Panc1 (cell line): ENCODE results near the gene CXCL16. TPM values are rescaled to one million over a fixed set of nuclear protein-coding genes. Genes with fewer than 3 reads are reported as not detected.

Source experiments
- ATAC-seq: fragments of 200-7000 bp; cut with Tn5 transposase; 2 replicates; pipeline ENCODE4 v1.9.1; 2020; ENCODE audit warnings: mild to moderate bottlenecking, moderate library complexity
- BruUV-seq: library from RNA; stranded (reverse); fragments of 400-500 nt; replicated peaks from 2 replicates; lab custom pipeline; 2021; lab: Mats Ljungman, UMichigan
- CTCF ChIA-PET: fragments of 300-600 bp; sonication (Branson Sonifier 250); formaldehyde crosslinking; loops from one replicate; lab custom pipeline; 2022; ENCODE audit warnings: antibody characterized with exemption; lab: Charles Lee
- POLR2A ChIA-PET: fragments of 300-600 bp; sonication (Branson Sonifier 250); formaldehyde crosslinking; loops from one replicate; lab custom pipeline; 2022; ENCODE audit warnings: antibody characterized with exemption; lab: Charles Lee
- DNase-seq: peaks from one replicate; pipeline ENCODE4 v3.0.0-alpha.2; 2010; ENCODE audit warnings: low read depth, low spot score
- H3K27ac ChIP-seq: 2 replicates; pipeline ENCODE4 v1.5.1; 2011; ENCODE audit warnings: mild to moderate bottlenecking, low read length, inconsistent platforms
- H3K27me3 ChIP-seq: fragments of 200-500 bp; sonication (Bioruptor generic); 2 replicates; pipeline ENCODE4 v1.6.0; 2014; ENCODE audit warnings: low read length, inconsistent platforms; ENCODE audit not compliant: control insufficient read depth, insufficient read depth
- H3K36me3 ChIP-seq: fragments of 200-500 bp; sonication (Bioruptor generic); 2 replicates; pipeline ENCODE4 v1.5.1; 2014; ENCODE audit warnings: inconsistent platforms, mild to moderate bottlenecking, low read length, moderate library complexity; ENCODE audit not compliant: control insufficient read depth, insufficient read depth
- H3K4me1 ChIP-seq: 2 replicates; pipeline ENCODE4 v1.5.1; 2011; ENCODE audit warnings: inconsistent platforms, mild to moderate bottlenecking, low read length, moderate library complexity; ENCODE audit not compliant: control insufficient read depth, insufficient read depth
- H3K4me3 ChIP-seq, 2 experiments: 2 replicates each; pipeline ENCODE4 v1.5.1; 2011 to 2012; ENCODE audit warnings: low read depth in 2 of 2, low read length in 2 of 2, mild to moderate bottlenecking in 2 of 2, inconsistent platforms in 1 of 2, moderate library complexity in 1 of 2
- H3K9me3 ChIP-seq: fragments of 200-500 bp; sonication (Bioruptor generic); 2 replicates; pipeline ENCODE4 v1.5.1; 2014; ENCODE audit warnings: low read depth, mild to moderate bottlenecking, inconsistent platforms, low read length, moderate library complexity; ENCODE audit not compliant: control insufficient read depth, insufficient read depth
- POLR2AphosphoS5 ChIP-seq: IDR thresholded peaks from 2 replicates; pipeline ENCODE4 v1.6.1; 2012; ENCODE audit warnings: mild to moderate bottlenecking, low read depth, low read length, moderate library complexity
- SIN3A ChIP-seq: IDR thresholded peaks from 2 replicates; pipeline ENCODE4 v1.6.1; 2012; ENCODE audit warnings: low read depth, mild to moderate bottlenecking, low read length, moderate library complexity, borderline replicate concordance; ENCODE audit not compliant: insufficient read depth
- TCF7L2 ChIP-seq: IDR thresholded peaks from 2 replicates; pipeline ENCODE4 v1.6.1; 2011; ENCODE audit warnings: mild to moderate bottlenecking, low read depth, low read length, inconsistent platforms
- in situ Hi-C: cut with HindIII; loops from 2 replicates; pipeline ENCODE4 v1.10.0; 2016; ENCODE audit warnings: low sequenced_read_pairs, low pct_unique_long_range_greater_than_20kb
- intact Hi-C: fragments of 100-400 bp; cut with micrococcal nuclease; formaldehyde crosslinking; loops from one replicate; pipeline ENCODE4 v1.10.0; 2022; ENCODE audit not compliant: unreplicated experiment
- total RNA-seq: library from RNA; stranded (reverse); gene quantifications from one replicate; pipeline ENCODE4 v1.2.1, GENCODE V29; 2021; ENCODE audit not compliant: unreplicated experiment
- TF ChIP-seq, protein P1 (sequence below): fragments of 450-650 bp; IDR thresholded peaks from 2 replicates; pipeline ENCODE4 v1.5.1; 2017; ENCODE audit warnings: mild to moderate bottlenecking
- TF ChIP-seq, protein P2 (sequence below), 2 experiments: IDR thresholded peaks; 2 replicates each; pipeline ENCODE4 v1.6.1; 2011 to 2012; ENCODE audit warnings: low read depth in 2 of 2, control low read depth in 1 of 2, low read length in 1 of 2, mild to moderate bottlenecking in 1 of 2, moderate library complexity in 1 of 2; ENCODE audit not compliant: insufficient read depth in 1 of 2

Gene CXCL16
- total RNA-seq, 1 experiment from 2014 or later, result 5.3 TPM

DNA sequence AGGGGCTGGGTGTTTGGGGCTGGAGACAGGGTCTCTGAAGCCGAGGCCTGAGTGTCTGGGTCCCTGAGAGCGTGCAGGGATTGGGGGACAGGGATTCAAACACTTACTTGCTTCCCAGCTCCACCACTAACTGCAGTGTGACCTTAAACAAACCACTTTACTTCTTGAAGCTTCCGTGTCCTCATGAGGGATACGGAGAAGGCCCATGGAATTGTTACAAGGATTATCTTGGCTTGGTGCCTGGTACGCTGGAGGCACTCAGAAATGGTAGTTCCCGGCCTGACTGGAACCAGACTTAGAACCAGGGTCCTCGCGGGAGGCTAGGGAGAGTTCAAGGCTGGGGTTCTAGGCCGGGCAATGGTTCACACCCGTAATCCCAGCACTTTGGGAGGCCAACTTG is 2.9 kb upstream of the CXCL16 start:
- in situ Hi-C loops, result no loop called here

DNA sequence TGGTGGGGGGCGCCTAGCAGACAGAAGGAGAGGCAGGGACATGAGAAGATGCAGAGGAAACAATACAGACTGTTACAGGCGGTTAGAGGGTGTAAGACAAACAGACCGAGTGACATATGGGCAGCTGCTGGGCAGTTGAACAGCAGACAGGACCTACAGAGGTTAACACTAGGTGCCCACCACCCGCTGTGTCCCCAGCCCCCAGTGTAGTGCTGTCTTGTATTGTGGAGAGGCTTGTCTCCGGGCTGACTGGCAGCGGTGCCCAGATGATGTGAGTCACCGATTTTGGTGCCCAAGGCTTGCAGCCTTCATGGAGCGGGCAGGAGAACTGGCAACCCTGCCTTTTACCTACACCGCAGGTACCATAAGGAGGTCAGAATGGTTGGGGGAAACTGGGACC is 2.4 kb upstream of the CXCL16 start:
- ATAC-seq (no peak), DNase-seq (no peak)
- no TSS peak for BruUV-seq
- Histone ChIP-seq H3K9me3 (no peaks in the 10 kb centered on the region), H3K36me3 (no peaks in the 10 kb centered on the region), H3K4me1 (no peaks in the 10 kb centered on the region), H3K27me3 (peaks cover 7% of the 10 kb centered on the region; the same call in 1 of the 2 replicates), H3K4me3 (no peak overlapping the region), H3K27ac (no peak overlapping the region)
- ChIA-PET POLR2A (no interaction called here), CTCF (no interaction called here)
- intact Hi-C loops (no loop called here), in situ Hi-C loops (no loop called here)
- TF ChIP-seq, protein P1, sequence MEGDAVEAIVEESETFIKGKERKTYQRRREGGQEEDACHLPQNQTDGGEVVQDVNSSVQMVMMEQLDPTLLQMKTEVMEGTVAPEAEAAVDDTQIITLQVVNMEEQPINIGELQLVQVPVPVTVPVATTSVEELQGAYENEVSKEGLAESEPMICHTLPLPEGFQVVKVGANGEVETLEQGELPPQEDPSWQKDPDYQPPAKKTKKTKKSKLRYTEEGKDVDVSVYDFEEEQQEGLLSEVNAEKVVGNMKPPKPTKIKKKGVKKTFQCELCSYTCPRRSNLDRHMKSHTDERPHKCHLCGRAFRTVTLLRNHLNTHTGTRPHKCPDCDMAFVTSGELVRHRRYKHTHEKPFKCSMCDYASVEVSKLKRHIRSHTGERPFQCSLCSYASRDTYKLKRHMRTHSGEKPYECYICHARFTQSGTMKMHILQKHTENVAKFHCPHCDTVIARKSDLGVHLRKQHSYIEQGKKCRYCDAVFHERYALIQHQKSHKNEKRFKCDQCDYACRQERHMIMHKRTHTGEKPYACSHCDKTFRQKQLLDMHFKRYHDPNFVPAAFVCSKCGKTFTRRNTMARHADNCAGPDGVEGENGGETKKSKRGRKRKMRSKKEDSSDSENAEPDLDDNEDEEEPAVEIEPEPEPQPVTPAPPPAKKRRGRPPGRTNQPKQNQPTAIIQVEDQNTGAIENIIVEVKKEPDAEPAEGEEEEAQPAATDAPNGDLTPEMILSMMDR, result no peak

More for the DNA sequence above, 2.9 kb upstream of the CXCL16 start:
- BruUV-seq, result no TSS peak
- no peak overlapping the region for H3K4me3 ChIP-seq
- H3K27me3 ChIP-seq, result peaks cover 7% of the 10 kb centered on the region; the same call in 1 of the 2 replicates
- TF ChIP-seq TCF7L2, result no peak
- no peak for TF ChIP-seq POLR2AphosphoS5
- TF ChIP-seq, protein P2, sequence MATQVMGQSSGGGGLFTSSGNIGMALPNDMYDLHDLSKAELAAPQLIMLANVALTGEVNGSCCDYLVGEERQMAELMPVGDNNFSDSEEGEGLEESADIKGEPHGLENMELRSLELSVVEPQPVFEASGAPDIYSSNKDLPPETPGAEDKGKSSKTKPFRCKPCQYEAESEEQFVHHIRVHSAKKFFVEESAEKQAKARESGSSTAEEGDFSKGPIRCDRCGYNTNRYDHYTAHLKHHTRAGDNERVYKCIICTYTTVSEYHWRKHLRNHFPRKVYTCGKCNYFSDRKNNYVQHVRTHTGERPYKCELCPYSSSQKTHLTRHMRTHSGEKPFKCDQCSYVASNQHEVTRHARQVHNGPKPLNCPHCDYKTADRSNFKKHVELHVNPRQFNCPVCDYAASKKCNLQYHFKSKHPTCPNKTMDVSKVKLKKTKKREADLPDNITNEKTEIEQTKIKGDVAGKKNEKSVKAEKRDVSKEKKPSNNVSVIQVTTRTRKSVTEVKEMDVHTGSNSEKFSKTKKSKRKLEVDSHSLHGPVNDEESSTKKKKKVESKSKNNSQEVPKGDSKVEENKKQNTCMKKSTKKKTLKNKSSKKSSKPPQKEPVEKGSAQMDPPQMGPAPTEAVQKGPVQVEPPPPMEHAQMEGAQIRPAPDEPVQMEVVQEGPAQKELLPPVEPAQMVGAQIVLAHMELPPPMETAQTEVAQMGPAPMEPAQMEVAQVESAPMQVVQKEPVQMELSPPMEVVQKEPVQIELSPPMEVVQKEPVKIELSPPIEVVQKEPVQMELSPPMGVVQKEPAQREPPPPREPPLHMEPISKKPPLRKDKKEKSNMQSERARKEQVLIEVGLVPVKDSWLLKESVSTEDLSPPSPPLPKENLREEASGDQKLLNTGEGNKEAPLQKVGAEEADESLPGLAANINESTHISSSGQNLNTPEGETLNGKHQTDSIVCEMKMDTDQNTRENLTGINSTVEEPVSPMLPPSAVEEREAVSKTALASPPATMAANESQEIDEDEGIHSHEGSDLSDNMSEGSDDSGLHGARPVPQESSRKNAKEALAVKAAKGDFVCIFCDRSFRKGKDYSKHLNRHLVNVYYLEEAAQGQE (IDR thresholded peaks at IDR 0.05; ENCODE audit: insufficient read depth in 1 of 2, low read depth in 2 of 2, low read length in 1 of 2), result no peak
- TF ChIP-seq, protein P1, result no peak
- no peak for TF ChIP-seq SIN3A
- ATAC-seq, result no peak
- no peaks in the 10 kb centered on the region for H3K36me3 ChIP-seq
- DNase-seq, result no peak
- H3K9me3 ChIP-seq, result no peaks in the 10 kb centered on the region
- ChIA-PET CTCF (no interaction called here), POLR2A (no interaction called here)
- intact Hi-C loops, result no loop called here
- no peaks in the 10 kb centered on the region for H3K4me1 ChIP-seq
- H3K27ac ChIP-seq, result no peak overlapping the region
